Neural cell (in vitro differentiated cells): Measurements from ENCODE around the gene CRTAC1.

Experiments
- EP300 ChIP-seq: fragments of 450-650 bp; conservative IDR thresholded peaks from 2 replicates; pipeline ENCODE4 v1.6.1; 2014; ENCODE audit warnings: antibody characterized with exemption, mild to moderate bottlenecking, moderate library complexity; ENCODE audit not compliant: poor library complexity, severe bottlenecking
- EZH2 ChIP-seq: fragments of 200-600, 300-800 bp; shearing (Covaris generic), sonication (generic); IDR thresholded peaks from 2 replicates; pipeline ENCODE4 v1.6.1; 2014; ENCODE audit warnings: antibody characterized with exemption, low read length, borderline replicate concordance, mild to moderate bottlenecking; ENCODE audit not compliant: insufficient read depth, poor library complexity, severe bottlenecking
- MXI1 ChIP-seq: fragments of 450-650 bp; conservative IDR thresholded peaks from 2 replicates; pipeline ENCODE4 v1.6.1; 2014; ENCODE audit warnings: antibody characterized with exemption, mild to moderate bottlenecking; ENCODE audit not compliant: poor library complexity, severe bottlenecking
- POLR2AphosphoS5 ChIP-seq: IDR thresholded peaks from 2 replicates; pipeline ENCODE4 v1.6.1; 2012
- RAD21 ChIP-seq: fragments of 450-650 bp; conservative IDR thresholded peaks from 2 replicates; pipeline ENCODE4 v1.6.1; 2014; ENCODE audit warnings: antibody characterized with exemption, mild to moderate bottlenecking, moderate library complexity
- SMC3 ChIP-seq: fragments of 450-650 bp; conservative IDR thresholded peaks from 2 replicates; pipeline ENCODE4 v1.6.1; 2014; ENCODE audit warnings: antibody characterized with exemption, mild to moderate bottlenecking, moderate library complexity; ENCODE audit not compliant: poor library complexity
- TAF1 ChIP-seq: IDR thresholded peaks from 2 replicates; pipeline ENCODE4 v1.6.1; 2012; ENCODE audit warnings: low read depth
- TF ChIP-seq, protein P1 (sequence below): fragments of 450-650 bp; IDR thresholded peaks from 2 replicates; pipeline ENCODE4 v1.5.1; 2014; ENCODE audit warnings: antibody characterized with exemption, mild to moderate bottlenecking, moderate library complexity; ENCODE audit not compliant: poor library complexity, severe bottlenecking
- TF ChIP-seq, protein P2 (sequence below): IDR thresholded peaks from 2 replicates; pipeline ENCODE4 v1.6.1; 2012; ENCODE audit warnings: borderline replicate concordance

DNA sequence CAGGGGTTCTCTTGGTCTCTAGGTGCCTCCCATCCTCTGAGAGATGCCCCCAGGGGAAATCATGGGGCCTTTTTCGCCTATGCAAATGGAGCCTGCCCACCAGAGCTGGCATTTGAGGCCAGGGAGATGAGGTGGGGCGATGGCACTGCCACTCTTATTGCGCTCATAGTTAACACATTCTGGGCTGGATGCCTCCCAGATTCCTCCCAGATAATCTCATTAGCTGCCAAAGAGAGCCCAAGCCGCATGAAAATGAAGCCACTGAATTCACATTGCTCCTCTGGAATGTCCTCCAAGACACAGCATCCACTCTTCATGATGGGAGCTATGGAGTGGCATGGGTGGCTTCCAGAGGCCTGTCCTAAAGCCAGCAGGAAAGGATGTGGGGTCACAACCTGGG lies 119.8 kb downstream of the CRTAC1 start:
- TF ChIP-seq POLR2AphosphoS5 (no peak), MXI1 (no peak), RAD21 (no peak), EZH2 (no peak), EP300 (no peak), SMC3 (no peak), TAF1 (no peak)
- TF ChIP-seq, protein P1, sequence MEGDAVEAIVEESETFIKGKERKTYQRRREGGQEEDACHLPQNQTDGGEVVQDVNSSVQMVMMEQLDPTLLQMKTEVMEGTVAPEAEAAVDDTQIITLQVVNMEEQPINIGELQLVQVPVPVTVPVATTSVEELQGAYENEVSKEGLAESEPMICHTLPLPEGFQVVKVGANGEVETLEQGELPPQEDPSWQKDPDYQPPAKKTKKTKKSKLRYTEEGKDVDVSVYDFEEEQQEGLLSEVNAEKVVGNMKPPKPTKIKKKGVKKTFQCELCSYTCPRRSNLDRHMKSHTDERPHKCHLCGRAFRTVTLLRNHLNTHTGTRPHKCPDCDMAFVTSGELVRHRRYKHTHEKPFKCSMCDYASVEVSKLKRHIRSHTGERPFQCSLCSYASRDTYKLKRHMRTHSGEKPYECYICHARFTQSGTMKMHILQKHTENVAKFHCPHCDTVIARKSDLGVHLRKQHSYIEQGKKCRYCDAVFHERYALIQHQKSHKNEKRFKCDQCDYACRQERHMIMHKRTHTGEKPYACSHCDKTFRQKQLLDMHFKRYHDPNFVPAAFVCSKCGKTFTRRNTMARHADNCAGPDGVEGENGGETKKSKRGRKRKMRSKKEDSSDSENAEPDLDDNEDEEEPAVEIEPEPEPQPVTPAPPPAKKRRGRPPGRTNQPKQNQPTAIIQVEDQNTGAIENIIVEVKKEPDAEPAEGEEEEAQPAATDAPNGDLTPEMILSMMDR = no peak
- TF ChIP-seq, protein P2, sequence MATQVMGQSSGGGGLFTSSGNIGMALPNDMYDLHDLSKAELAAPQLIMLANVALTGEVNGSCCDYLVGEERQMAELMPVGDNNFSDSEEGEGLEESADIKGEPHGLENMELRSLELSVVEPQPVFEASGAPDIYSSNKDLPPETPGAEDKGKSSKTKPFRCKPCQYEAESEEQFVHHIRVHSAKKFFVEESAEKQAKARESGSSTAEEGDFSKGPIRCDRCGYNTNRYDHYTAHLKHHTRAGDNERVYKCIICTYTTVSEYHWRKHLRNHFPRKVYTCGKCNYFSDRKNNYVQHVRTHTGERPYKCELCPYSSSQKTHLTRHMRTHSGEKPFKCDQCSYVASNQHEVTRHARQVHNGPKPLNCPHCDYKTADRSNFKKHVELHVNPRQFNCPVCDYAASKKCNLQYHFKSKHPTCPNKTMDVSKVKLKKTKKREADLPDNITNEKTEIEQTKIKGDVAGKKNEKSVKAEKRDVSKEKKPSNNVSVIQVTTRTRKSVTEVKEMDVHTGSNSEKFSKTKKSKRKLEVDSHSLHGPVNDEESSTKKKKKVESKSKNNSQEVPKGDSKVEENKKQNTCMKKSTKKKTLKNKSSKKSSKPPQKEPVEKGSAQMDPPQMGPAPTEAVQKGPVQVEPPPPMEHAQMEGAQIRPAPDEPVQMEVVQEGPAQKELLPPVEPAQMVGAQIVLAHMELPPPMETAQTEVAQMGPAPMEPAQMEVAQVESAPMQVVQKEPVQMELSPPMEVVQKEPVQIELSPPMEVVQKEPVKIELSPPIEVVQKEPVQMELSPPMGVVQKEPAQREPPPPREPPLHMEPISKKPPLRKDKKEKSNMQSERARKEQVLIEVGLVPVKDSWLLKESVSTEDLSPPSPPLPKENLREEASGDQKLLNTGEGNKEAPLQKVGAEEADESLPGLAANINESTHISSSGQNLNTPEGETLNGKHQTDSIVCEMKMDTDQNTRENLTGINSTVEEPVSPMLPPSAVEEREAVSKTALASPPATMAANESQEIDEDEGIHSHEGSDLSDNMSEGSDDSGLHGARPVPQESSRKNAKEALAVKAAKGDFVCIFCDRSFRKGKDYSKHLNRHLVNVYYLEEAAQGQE = no peak
